GM18505 (cell line): ENCODE measurements around the gene CHRNA9.

Source experiments
- ATAC-seq: cut with Tn5 transposase; IDR thresholded peaks from one replicate; pipeline ENCODE4 v1.9.1; 2021; ENCODE audit not compliant: unreplicated experiment
- POLR2A ChIP-seq: IDR thresholded peaks from 4 replicates; pipeline ENCODE4 v1.6.1; 2011; ENCODE audit warnings: borderline replicate concordance; ENCODE audit not compliant: insufficient read depth, insufficient read length; ENCODE audit errors: extremely low read depth

CHRNA9 gene

DNA sequence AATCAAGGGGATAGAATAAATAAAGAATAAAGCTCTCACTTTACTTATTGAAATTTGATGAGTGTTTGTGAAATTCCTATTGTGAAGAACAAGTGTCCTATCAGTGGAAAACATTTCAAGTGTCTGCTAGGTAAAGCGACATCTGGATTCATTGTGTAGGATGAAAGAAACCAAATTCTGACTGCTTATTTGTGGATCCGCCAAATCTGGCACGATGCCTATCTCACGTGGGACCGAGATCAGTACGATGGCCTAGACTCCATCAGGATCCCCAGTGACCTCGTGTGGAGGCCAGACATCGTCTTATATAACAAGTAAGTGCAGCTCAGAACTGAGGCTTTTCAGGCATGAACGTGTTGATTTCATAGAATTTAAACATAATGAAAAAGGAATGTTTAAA lies 1.9 kb downstream of the CHRNA9 start:
- ATAC-seq, result no peak
- TF ChIP-seq POLR2A, result no peak

DNA sequence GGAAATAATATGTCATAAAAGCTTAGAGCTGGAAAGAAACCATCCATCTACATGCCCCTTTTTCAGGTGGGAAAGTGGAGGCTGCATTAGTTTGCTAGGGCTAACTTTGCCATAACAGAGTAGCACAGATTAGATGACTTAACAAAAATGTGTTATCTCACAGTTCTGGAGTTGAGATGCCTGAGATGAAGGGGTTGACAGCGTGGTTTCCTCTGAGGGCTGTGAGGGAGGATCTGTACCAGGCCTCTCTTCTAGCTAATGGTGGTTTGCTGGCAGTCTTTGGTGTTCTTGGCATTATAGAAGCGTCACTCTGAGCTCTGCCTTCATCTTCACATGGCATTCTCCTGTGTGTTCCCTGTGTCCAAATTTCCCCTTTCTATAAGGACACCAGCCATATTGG lies 2.4 kb downstream of the CHRNA9 start:
- no peak for TF ChIP-seq POLR2A
- no peak for ATAC-seq

DNA sequence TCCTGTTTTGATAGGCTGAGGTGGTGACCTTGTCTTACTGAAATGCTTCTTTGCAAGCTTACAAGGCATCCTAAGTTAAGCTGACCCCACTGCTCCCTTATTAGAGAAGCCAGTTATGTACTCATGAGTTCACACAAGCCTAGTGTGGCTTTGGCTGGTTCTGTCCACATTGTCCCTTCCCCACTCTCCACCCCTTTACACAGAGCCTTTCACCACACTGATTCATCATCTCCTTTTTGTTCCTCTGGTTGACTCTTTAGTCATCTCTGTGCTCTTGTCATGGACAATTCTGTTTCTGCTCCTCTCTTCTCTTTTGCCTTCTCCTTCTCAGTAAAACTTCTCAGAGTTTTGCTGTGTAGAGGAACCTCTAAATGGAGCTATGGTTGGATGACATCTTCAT lies 4.9 kb downstream of the CHRNA9 start:
- no peak for TF ChIP-seq POLR2A
- no peak for ATAC-seq

DNA sequence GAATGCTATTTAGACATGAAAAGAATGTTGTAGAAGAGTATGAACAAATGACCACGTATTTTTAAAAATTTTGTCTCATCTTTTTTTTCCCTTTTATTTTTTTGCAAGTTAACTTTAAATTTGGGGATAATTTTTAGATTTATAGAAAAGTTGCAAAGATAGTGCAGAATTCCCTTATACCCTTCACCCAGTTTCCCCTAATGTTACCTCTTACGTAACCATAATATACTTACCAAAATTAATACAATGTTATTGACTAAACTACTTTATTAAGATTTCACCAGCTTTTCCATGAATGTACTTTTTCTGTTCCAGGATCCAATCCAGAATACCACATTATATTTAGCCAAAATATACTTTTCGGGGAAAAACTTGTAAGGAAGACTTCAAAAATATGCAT lies 12.3 kb downstream of the CHRNA9 start:
- ATAC-seq, result no peak
- no peak for TF ChIP-seq POLR2A

DNA sequence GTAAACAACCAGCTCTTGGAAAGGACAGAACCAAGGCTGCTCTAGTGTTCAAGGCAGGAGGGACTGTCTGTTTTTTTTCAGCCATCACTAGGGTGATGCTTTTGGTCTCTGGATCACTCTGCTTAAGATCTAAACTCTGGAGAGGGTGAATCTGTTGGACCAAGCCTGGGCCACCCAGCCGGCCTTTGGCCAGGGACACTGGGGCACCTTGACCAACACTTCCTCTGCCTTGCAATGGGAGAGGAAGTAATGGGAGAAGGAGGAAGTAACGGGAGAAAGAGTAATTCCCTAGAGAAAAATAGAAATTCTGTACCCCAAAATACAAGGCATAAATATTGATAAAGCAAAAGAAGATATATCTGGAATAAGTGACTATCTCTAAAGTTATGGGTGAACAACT lies 12.9 kb downstream of the CHRNA9 start:
- no peak for TF ChIP-seq POLR2A
- no peak for ATAC-seq

DNA sequence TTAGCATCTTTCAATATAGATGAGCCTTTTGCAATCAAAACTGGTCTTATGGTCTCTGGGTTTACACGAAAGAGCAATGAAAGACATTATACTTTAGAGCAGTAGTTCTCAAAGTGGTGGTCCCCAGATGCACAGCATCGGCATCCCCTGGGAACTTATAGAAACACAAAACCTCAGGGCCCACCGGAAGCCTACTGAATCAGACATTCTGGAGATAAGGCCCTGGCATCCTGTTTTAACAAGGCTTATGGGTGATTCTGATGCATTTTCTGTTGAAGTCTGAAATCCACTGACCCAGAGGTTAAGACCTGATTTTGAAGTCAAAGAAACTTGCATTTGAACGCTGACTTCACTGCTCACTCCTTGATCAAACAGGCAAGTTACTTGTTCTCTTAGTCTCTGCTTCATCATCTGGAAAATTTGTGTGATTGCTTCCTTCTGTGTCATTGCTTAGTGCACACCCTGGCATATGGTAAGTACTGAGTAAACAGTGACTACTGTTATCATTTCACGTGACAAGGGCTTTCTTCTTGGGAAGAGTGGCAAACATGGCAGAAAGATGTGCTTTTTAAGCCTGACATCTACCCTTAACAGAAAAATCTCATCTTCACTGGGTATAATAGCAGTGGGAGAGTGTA lies 14.5 kb downstream of the CHRNA9 start:
- TF ChIP-seq POLR2A, result no peak
- ATAC-seq, result no peak

DNA sequence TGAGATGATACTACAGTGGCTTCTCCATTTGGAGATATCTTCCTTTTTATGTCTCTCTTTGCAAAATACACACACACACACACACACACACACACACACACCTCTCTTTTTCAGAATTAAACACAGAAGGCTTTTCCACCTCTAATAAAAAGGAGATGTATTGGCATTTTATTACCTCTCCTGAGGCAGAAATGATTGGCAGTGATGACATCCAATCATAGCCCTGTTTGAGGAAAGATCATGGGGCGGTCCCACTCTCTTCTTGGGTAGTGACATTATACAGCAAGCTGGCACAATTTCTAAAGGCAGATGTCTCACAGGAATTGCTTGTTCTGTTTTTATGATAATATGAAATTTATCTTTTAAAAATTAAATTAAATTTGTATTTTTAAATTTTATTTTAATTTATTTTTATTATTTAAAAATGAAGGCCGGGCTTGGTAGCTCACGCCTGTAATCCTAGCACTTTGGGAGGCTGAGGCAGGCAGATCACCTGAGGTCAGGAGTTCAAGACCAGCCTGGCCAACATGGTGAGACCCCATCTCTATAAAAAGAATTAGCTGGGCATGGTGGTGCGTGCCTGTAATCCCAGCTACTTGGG lies 15.6 kb downstream of the CHRNA9 start:
- no peak for ATAC-seq
- TF ChIP-seq POLR2A, result no peak

DNA sequence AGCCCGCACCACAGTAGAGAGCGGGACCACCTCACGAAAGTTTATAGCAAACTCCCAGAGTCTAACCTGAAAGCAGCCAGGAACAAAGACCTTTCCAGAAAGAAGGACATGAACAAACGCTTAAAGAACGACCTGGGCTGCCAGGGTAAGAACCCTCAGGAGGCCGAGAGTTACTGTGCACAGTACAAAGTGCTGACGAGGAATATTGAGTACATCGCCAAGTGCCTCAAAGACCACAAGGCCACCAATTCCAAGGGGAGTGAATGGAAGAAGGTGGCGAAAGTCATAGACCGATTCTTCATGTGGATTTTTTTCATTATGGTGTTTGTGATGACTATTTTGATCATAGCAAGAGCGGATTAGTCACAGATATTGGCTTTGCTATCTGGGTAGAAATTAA lies 19.0 kb downstream of the CHRNA9 start:
- no peak for TF ChIP-seq POLR2A
- no peak for ATAC-seq

DNA sequence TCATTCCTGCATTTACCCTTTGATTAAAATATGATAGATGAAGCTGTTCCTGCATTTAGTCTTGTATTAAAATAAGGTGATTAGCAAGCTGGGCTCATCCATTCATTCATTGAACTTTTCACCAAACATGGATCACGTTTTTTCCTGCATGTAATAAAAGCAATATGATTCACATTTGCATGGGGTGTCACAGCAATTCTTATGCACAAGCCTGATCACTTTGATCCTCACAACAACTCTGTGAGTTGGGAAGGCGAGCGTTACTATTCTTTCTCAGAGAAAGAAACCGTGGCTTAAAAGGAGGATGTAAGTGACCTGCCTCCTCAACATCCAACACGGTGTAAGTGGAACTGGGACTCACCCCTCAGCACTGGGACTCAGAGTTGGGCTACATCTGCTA lies 20.0 kb downstream of the CHRNA9 start:
- ATAC-seq, result no peak
- TF ChIP-seq POLR2A, result no peak

DNA sequence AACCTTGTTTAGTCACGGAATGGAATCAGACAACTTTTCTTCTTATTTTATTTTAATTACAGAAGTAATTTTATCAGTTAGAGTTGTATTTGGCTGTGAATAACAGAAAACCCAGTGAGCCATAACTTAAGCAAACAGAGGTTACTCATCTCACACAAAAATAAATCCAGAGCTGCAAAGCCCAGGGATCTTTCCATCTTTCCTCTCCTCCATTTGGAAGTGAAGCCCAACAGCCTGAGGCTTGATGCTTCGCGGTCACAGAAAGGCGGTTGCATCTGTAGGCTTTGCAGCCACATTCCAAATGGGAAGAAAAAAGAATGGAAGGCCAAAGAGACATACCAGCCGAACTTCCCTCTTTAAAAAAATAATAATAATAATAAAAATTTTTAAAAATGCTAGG lies 22.6 kb downstream of the CHRNA9 start:
- no peak for TF ChIP-seq POLR2A
- ATAC-seq, result no peak

DNA sequence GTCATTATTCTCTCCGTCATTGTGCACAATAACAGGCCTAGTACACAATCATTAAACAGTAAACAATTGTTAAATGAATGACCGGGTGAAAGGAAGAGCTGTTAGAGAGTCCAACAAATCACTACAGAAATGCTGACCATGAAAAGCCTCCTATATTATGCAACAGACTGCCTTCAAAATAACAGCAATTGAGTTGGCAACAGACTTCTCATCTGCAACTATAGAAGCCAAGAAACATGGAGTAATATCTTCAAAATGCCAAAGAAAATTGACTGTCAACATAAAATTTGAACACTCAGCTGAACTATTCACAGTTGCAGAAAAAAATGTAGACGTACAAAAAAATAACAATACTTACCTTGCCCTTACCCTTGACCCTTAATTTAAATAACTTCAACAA lies 26.2 kb downstream of the CHRNA9 start:
- ATAC-seq, result no peak
- no peak for TF ChIP-seq POLR2A

DNA sequence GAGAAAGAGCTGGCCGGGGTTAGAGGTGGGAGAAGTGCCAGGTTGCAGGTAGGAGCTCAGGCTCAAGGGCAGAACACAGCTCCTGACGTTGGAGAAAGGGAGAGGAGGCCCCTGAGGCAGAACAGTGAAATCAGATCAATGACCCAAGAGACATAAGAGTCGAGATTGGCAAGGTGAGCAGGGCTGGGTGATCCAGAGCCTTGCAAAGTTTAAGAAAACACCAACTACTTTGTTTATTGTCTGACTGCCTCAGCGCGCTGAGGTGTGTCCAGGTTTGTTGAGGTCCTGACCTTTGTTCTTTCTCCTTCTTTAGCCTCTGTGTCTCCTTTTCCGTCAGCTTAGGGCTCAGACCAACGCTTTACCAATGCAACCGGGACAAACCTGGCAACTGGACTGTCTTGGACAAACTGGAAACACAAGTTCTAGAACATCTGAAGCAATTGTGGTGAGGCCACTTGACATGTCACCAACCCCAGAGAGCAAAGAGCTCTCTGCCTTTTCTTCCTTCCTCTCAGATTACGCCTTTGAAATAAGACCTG lies 28.3 kb downstream of the CHRNA9 start:
- ATAC-seq, result no peak
- no peak for TF ChIP-seq POLR2A

DNA sequence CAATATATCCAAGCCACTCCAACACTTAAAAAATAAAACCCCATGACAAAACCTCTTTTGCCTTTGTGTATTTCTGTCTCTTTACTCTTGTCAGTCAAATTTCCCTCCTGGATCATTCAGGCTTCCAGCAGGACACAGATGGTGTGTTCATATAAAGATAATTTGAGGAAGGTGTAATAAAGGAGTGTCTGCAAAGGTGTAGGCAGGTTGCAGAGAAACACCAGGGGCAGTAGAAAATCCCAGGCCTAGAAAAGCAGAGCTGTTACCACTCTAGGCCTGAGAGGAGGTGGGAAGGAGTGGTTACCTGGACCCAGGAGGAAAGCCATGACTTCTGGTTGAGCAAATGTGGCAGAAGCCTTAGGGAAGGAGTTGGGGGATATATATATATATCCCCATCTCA lies 28.8 kb downstream of the CHRNA9 start:
- ATAC-seq, result no peak
- no peak for TF ChIP-seq POLR2A

DNA sequence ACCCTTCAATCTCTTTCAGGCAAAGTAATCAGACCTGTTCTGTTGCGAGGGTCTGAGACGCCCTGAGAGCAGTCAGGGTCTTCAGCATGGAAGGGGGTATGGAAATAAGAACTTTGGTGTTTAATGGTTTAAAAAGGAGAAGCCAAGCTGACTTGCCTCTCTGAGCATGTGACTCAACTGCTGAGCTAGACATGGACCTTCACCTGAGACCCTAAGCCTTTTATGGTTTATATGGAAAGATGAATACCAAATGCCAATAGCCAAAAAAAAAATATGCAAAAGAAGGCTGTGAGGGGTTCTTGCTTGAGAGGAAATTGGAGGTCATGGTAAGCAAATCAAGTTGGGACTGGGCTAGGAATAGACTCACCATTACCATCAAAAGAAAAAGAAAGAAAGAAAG lies 30.6 kb downstream of the CHRNA9 start:
- TF ChIP-seq POLR2A, result no peak
- no peak for ATAC-seq
